GM18520 (cell line): ENCODE measurements around the gene DUOXA1.
"Not testable (repeated sequence)": the region's sequence is repeated elsewhere in the genome, so short reads cannot be mapped to it uniquely, and the experiment has no call there.

ENCODE experiments used
- ATAC-seq: cut with Tn5 transposase; IDR thresholded peaks from one replicate; pipeline ENCODE4 v1.9.1; 2021; ENCODE audit not compliant: unreplicated experiment

The DUOXA1 gene

DNA sequence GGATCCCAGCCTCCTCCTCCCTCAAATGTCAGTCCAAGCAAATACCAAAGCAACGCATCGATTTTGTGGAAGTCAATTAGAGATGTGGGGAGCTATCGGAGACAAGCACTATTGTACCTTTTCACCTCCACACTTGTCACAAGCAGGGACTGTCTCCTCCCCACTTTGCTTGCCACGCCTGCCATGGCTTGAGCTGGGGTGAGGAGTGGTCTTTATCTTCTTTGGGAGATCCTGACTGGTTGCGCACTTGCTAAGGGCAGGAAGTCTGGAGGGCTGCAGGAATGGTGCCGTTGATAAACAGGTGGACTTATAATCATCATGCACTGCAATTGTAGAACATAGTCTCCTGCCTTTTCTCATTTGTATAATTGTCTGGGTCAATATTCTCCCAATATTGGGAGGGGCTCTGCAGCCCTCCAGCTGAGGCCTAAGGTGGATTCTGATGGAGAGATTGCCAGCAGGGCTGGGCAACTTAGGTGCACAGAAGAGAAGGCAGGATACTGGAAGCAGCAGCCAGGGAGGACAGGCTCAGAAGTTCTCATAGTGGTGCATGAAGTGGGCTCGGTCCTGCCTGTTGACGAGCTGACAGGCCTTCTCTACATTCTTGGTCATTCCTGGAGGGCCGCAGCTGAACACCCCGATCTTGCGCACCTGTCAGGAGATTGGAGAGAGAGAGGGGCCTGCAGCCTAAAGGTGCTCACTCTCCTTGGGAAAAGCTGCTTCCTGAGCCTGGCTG lies 35.9 kb downstream of the DUOXA1 start:
- ATAC-seq = no peak

DNA sequence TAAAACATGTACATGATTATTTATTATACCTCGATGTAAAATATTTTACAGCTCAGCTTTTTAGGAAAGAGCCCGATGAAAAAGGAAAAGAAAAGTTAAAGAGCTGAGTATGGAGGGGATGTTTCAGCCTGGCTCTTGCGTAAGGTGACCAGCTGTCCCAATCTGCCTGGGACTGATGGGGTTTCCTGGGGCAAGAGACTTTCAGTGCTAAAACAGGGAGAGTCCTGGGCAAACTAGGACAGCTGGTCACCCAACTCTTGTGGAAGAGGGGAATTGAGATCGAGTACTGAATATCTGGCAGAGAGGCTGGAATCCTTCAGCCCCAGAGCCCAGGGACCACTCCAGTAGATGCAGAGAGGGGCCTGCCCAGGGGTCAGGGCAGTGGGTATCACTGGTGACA lies 36.7 kb downstream of the DUOXA1 start:
- no peak for ATAC-seq

GRCh38 chr15:45091576-45091975 lies 38.1 kb downstream of the DUOXA1 start:
- ATAC-seq = no peak

DNA sequence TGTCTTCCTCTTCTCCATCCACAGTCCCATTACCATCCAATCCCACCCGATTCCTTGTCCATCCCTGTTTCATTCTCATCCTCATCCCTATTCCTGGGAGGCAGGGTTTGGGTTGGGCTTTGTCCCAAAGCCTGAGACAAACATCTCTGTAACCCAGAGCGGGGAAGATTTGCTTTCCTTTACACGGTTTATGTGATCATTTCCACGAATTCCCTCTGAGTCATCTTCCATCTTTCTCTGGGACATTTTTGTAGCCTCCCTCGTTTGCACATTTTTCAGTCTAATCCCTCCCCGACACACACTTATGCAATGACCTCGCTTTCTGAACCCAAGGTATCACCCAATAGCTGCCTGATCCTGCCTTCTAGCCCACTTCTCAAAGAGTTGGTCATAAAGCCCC lies 38.5 kb downstream of the DUOXA1 start:
- ATAC-seq = no peak

DNA sequence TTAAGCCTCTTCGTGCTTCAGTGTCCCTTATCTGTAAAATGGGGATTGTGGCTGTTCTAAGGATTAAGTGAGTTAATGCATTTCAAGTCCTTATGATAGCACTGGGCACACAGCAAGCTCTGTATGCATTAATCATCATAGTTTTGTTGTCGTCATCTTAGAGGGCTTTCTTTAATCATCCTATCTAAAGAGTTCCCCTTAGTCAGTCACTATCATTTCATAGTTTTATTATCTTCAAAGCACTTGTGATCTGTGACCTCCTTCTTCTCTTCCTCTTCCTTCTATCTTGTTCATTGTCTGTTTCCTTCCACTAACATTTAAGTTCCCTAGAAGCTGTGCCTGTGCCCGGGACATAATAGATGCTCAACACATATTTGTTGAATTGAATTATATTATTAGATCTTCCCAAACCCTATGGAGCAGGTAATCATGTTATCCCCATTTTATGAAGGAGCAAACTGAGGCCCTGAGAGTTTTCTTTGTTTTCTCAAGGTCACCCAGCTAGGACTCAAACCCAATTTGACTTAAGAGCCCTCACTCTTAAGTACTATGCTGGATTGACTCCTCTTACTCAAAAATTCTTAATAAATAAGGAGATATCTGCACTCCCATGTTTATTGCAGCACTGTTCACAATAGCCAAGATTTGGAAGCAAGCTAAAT lies 39.8 kb downstream of the DUOXA1 start:
- no peak for ATAC-seq

- no peak for ATAC-seq
These were observed 40.6 kb downstream of the DUOXA1 start for GRCh38 chr15:45088801-45089711.

DNA sequence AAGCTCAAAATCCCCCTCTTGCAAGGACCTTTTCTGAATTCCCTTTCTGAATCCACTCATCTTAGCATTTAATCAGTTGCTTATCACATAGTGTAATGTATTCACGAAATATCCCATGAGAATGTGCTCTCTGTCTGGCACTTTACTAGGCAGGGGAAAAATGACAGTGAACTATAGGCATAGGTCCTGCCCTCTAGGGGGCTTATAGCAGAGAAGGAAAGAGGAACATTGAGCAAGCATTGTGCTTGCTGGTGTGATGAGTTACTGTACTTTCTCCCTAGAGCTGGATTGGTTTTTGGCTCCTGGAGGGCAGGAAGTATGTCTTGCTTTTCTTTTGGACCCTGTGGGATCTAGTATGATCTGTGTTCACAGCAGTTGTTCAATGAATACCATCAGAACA lies 42.2 kb downstream of the DUOXA1 start:
- ATAC-seq = no peak

GRCh38 chr15:45084163-45084562 lies 45.5 kb downstream of the DUOXA1 start:
- ATAC-seq = no peak

DNA sequence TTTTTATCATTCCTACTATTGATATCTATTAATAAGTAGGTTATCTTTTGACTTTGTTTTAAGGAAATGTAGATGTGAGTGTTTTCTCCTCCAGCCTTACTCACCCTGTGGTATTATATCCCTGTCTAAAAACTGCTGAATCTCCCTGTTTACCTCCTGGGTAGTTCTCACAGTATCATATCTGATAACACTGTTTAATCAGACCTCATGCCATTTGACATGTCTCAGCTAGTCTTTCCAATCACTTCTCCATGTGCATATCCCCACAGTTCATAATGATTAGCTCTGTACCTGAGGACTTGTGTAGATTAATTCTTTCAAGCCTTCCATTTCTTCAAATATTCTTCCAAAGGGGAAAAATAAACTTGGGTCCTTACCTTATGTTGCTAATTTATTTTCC lies 46.5 kb downstream of the DUOXA1 start:
- ATAC-seq = no peak

DNA sequence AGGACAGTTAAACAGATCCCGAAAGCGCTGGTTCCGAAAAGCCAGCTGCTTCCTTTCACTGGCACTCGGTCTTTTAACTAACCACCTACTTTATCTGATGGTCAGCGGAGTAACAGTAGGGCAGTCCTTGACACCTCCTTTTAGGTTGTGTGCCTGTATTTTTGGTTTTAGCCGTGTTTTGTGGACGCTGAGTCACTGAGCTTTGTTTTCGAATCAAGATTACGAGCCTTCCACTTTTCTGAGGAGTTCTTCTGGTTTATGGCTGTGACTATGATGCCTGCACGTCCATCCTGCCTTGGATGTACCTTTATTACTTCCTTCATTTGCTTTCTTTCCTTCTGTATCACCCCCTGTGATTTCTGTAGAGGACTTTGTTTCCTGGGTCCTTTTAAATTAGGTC lies 47.3 kb downstream of the DUOXA1 start:
- not testable (repeated sequence) for ATAC-seq

GRCh38 chr15:45080593-45080992 lies 49.1 kb downstream of the DUOXA1 start:
- not testable (repeated sequence) for ATAC-seq

GRCh38 chr15:45079628-45080246 lies 49.9 kb downstream of the DUOXA1 start:
- ATAC-seq = not testable (repeated sequence)

- not testable (repeated sequence) for ATAC-seq
These were observed 50.5 kb downstream of the DUOXA1 start for GRCh38 chr15:45079201-45079600.

DNA sequence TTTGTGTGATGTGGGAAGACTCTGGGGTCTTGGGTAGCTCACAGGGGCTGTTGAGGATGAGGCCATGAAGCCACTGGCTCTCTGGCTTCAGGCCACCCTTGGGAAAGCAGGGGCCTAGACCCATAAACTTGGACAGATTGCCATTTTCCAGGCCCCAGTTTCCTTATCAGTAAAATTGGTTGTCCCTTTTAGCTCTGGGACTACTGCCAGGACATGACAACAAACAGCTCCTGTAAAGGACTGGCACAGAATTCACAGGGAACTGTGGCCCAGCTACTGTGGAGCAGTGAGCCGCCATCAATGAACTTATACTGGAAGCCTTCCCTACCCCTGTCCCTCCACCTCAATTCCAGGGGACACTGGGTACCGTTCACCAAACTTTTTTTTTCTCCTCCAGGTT lies 52.3 kb downstream of the DUOXA1 start:
- ATAC-seq = not testable (repeated sequence)

DNA sequence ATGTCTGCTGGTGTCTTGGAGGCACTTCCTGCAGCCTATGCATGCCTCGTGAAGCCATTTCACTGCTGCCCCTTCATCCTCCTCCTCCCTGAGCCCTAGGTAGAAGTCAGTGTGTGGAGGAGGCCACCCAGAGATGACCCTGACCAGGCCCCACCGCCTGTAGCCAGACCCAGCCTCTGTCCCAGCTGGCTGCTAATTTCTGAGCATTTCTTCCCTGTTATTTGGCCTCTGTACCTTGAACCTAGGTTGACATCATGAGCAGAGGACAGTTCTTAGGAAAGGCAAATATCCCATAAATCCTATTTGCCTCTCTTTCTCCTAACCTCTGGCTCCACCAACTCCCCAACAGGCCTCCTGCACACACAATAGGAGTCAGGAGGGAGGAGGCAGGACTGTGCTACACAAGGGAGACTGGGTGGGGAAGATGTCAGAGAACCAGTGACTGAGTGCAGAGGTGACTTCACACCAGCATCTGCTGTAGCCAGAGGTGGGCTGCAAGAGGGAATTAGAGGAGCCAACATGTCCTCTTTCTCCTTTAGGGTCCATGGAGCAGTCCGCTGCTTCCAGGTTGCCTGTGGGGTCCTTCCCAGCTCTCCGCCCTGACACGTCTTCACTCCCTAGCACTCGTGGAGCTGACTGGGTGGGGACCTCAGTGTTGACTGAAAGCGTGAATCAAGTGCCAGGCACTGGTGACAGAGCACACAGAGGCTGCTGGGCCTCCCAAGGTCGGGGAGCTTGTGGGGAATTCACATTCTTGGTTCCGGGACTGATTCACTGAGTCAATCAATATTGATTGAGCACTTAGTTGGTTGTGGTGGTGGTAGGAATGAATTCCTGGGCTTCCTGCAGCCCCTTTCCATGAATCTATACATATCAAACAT lies 54.0 kb downstream of the DUOXA1 start:
- not testable (repeated sequence) for ATAC-seq

GRCh38 chr15:45073602-45074001 lies 56.1 kb downstream of the DUOXA1 start:
- ATAC-seq = not testable (repeated sequence)

DNA sequence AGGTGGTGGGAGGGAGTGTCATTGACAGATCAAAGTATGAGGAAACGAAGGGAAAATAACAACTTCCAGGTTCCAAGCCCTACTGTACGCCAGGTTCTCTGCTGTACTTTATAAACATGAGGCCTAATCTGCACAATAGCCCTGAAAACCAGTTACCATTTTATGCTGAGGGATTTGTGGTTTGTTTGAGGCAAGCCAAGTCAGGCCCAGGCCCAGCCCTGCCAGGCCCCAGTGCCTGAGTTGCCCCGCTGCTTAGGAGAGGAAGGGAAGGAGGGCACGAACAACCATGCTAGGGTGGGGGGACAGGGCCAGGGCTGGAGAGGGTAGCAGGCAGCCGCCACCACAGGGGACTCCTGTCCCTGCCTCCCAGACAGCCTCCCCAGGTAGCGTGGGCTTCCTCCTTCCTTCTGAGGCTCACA lies 59.7 kb downstream of the DUOXA1 start:
- not testable (repeated sequence) for ATAC-seq
